ENCODE data around the gene OBP2B.
"Not testable (repeated sequence)": the region's sequence is repeated elsewhere in the genome, so short reads cannot be mapped to it uniquely, and the experiment has no call there.

Gene OBP2B

GRCh38 chr9:133207540-133208170 lies 1.4 kb downstream of the OBP2B start:
- DNase-seq = no peak
- Mint-ChIP-seq H3K4me3 (no peak overlapping the region), H3K36me3 (ENCODE audit: low read depth) (no peaks in the 10 kb centered on the region), H3K27ac (no peak overlapping the region), H3K27me3 (ENCODE audit: low read depth, poor library complexity) (peaks cover 48% of the 10 kb centered on the region), H3K9me3 (peaks cover 3% of the 10 kb centered on the region), H3K4me1 (no peaks in the 10 kb centered on the region)
- TF ChIP-seq, protein P1, sequence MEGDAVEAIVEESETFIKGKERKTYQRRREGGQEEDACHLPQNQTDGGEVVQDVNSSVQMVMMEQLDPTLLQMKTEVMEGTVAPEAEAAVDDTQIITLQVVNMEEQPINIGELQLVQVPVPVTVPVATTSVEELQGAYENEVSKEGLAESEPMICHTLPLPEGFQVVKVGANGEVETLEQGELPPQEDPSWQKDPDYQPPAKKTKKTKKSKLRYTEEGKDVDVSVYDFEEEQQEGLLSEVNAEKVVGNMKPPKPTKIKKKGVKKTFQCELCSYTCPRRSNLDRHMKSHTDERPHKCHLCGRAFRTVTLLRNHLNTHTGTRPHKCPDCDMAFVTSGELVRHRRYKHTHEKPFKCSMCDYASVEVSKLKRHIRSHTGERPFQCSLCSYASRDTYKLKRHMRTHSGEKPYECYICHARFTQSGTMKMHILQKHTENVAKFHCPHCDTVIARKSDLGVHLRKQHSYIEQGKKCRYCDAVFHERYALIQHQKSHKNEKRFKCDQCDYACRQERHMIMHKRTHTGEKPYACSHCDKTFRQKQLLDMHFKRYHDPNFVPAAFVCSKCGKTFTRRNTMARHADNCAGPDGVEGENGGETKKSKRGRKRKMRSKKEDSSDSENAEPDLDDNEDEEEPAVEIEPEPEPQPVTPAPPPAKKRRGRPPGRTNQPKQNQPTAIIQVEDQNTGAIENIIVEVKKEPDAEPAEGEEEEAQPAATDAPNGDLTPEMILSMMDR (IDR thresholded peaks at IDR 0.05) = no peak

DNA sequence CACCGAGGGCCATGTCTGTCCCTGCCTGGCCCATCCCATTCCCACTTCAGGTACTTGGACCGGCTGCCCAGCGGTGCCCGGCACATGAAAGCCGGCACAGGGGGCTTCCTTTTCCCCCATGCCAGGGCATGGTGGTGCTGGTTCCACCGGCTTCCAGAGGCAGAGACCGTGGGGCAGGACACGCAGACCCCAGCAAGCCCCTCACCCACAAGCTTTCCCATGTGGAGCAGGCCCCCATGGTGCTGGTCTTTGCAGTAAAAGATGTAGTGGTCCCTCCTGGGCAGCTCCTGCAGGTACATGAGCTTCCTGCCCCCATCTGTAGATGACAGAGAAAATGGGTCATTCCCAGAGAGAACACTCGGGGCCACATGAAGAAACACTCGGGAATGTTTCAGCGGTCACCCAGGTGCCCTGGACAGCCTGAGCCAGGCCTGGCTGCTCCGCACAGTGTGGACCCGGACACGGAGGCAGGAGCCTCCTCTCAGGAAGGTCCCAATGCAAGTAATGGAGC lies 2.0 kb downstream of the OBP2B start:
- Mint-ChIP-seq H3K27ac (no peak overlapping the region), H3K9me3 (peaks cover 2% of the 10 kb centered on the region), H3K36me3 (ENCODE audit: low read depth) (no peaks in the 10 kb centered on the region), H3K4me3 (no peak overlapping the region), H3K27me3 (ENCODE audit: low read depth, poor library complexity) (peaks cover 52% of the 10 kb centered on the region), H3K4me1 (no peaks in the 10 kb centered on the region)
- DNase-seq = no peak
- TF ChIP-seq, protein P1 (IDR thresholded peaks at IDR 0.05) = no peak

DNA sequence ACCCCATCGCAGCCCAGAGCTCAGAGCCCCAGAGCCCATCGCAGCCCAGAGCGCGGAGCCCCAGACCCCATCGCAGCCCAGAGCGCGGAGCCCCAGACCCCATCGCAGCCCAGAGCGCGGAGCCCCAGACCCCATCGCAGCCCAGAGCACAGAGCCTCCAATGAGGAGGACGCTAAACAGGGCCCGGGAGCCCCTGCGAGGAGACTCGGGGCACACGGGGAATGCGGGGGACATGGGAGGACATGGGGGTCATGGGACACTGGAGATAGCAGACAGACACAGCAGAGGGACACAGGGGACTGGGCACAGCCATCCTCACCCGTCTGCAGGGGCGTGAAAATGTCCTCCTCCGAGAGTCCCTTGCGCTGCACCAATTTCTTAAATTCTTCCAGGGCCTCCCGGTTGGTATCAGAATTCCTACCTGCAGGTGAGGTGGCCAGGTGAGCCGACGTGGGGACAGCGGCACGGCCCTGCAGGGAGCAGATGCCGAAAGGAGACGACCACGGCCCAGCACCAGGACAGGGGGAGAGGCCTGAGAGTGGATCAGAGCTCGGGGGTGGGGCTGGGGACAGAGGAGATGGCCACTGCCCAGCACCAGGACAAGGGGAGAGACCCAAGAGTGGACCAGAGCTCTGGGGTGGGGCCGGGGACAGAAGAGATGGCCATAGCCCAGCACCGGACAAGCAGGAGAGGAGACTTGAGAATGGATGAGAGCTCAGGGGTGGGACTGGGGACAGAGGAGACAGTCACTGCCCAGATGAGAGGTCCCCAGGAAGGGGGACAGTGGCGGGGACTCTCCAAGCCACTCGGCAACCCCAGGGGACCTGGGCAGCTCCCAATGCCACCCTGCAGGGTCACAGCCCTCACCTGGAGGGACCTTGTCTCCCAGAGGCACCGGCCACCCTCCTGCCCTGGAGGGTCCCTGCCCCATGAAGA lies 2.8 kb downstream of the OBP2B start:
- Mint-ChIP-seq H3K27ac (no peak overlapping the region), H3K4me3 (no peak overlapping the region), H3K36me3 (ENCODE audit: low read depth) (no peaks in the 10 kb centered on the region), H3K4me1 (no peaks in the 10 kb centered on the region), H3K9me3 (no peaks in the 10 kb centered on the region), H3K27me3 (ENCODE audit: low read depth, poor library complexity) (peaks cover 50% of the 10 kb centered on the region)
- DNase-seq = no peak
- TF ChIP-seq, protein P1 (IDR thresholded peaks at IDR 0.05) = no peak

DNA sequence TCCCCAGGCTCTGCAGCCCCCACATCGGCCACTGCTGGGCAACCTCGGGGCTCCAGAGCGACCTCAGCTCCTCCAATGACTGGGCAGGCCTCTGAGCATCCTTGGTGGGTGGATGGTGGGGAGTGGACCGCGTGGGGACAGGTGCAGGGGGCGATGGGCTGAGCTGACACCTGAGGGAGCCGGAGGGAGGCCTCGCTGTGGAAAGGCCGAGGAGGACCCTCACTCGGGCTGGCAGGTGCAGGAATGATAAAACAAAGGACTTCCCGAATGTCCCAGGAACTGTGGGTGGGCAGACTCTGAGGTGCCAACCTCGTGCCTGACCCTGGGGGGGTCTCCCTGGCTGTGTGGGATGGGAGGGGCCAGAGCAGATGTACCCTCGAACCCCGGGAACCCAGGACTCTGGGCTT lies 3.6 kb downstream of the OBP2B start:
- H3K27ac Mint-ChIP-seq; H3K4me3 Mint-ChIP-seq; H3K4me1 Mint-ChIP-seq; H3K36me3 Mint-ChIP-seq (ENCODE audit: low read depth); H3K9me3 Mint-ChIP-seq; DNase-seq: not testable (repeated sequence)
- H3K27me3 Mint-ChIP-seq (ENCODE audit: low read depth, poor library complexity) = peaks cover 50% of the 10 kb centered on the region

GRCh38 chr9:133204993-133205336 lies 4.1 kb downstream of the OBP2B start:
- no peak overlapping the region for H3K27ac Mint-ChIP-seq
- no peaks in the 10 kb centered on the region for H3K36me3 Mint-ChIP-seq (ENCODE audit: low read depth)
- peaks cover 48% of the 10 kb centered on the region for H3K27me3 Mint-ChIP-seq (ENCODE audit: low read depth, poor library complexity)
- H3K9me3 Mint-ChIP-seq = no peaks in the 10 kb centered on the region
- no peaks in the 10 kb centered on the region for H3K4me1 Mint-ChIP-seq
- no peak for DNase-seq
- TF ChIP-seq, protein P1 (IDR thresholded peaks at IDR 0.05) = no peak
- H3K4me3 Mint-ChIP-seq = no peak overlapping the region

GRCh38 chr9:133204335-133204992 lies 4.6 kb downstream of the OBP2B start:
- Mint-ChIP-seq H3K4me3 (no peak overlapping the region), H3K9me3 (no peaks in the 10 kb centered on the region), H3K27ac (no peak overlapping the region), H3K27me3 (ENCODE audit: low read depth, poor library complexity) (peaks cover 47% of the 10 kb centered on the region), H3K4me1 (peaks cover 1% of the 10 kb centered on the region), H3K36me3 (ENCODE audit: low read depth) (no peaks in the 10 kb centered on the region)
- TF ChIP-seq, protein P1 (IDR thresholded peaks at IDR 0.05) = no peak
- DNase-seq = no peak

Data from nephron progenitor cell (in vitro differentiated cells).